IMR-90 (cell line): Measurements from ENCODE around the gene MAGI1. TPM values are rescaled to one million over a fixed set of nuclear protein-coding genes. Genes with fewer than 3 reads are reported as not detected.

ENCODE experiments used
- ATAC-seq: fragments of 200-7000 bp; cut with Tn5 transposase; 2 replicates; pipeline ENCODE4 v1.9.1; 2020; ENCODE audit warnings: low read depth, mild to moderate bottlenecking, moderate library complexity
- BruUV-seq: library from RNA; stranded (reverse); fragments of 400-500 nt; replicated peaks from 2 replicates; lab custom pipeline; 2021; lab: Mats Ljungman, UMichigan
- CTCF ChIA-PET: fragments of 300-600 bp; formaldehyde crosslinking; extraction: SDS; loops from one replicate; lab custom pipeline; 2021; ENCODE audit warnings: antibody characterized with exemption; lab: Yijun Ruan, JAX
- POLR2A ChIA-PET: fragments of 300-600 bp; sonication (Branson Sonifier 250); formaldehyde crosslinking; loops from one replicate; lab custom pipeline; 2022; ENCODE audit warnings: antibody characterized with exemption; ENCODE audit not compliant: unreplicated experiment; lab: Charles Lee
- DNase-seq: peaks from one replicate; pipeline ENCODE4 v3.0.0; 2013
- H2AFZ ChIP-seq: replicated peaks from 2 replicates; pipeline ENCODE3; 2013; ENCODE audit warnings: low read length, mild to moderate bottlenecking; ENCODE audit not compliant: poor library complexity
- H2AK5ac ChIP-seq: 2 replicates; pipeline ENCODE4 v1.6.1; 2013; ENCODE audit warnings: low read depth, low read length, inconsistent platforms
- H2AK9ac ChIP-seq: replicated peaks from 2 replicates; pipeline ENCODE3; 2013; ENCODE audit warnings: mild to moderate bottlenecking, low read depth, low read length, moderate library complexity; ENCODE audit not compliant: poor library complexity
- H2BK120ac ChIP-seq: 2 replicates; pipeline ENCODE4 v1.6.1; 2013; ENCODE audit warnings: low read depth, low read length, inconsistent platforms
- H2BK15ac ChIP-seq: 3 replicates; pipeline ENCODE4 v1.6.1; 2013; ENCODE audit warnings: low read depth, low read length, inconsistent platforms
- H2BK20ac ChIP-seq: 2 replicates; pipeline ENCODE4 v1.6.1; 2013; ENCODE audit warnings: low read depth, mild to moderate bottlenecking, inconsistent platforms, low read length, moderate library complexity
- H2BK5ac ChIP-seq: 2 replicates; pipeline ENCODE4 v1.6.1; 2013; ENCODE audit warnings: mild to moderate bottlenecking, low read depth, low read length, inconsistent platforms; ENCODE audit not compliant: poor library complexity, severe bottlenecking
- H3K14ac ChIP-seq: replicated peaks from 2 replicates; pipeline ENCODE4 v1.6.1; 2013; ENCODE audit warnings: low read depth, low read length, inconsistent platforms
- H3K18ac ChIP-seq: 2 replicates; pipeline ENCODE4 v1.6.1; 2013; ENCODE audit warnings: low read depth, low read length, control low read depth
- H3K23ac ChIP-seq: 2 replicates; pipeline ENCODE4 v1.6.1; 2013; ENCODE audit warnings: low read depth, low read length, inconsistent platforms
- H3K27ac ChIP-seq: 2 replicates; pipeline ENCODE4 v1.5.1; 2013; ENCODE audit warnings: mild to moderate bottlenecking, control low read depth, low read length; ENCODE audit not compliant: insufficient read depth
- H3K27me3 ChIP-seq: 2 replicates; pipeline ENCODE4 v1.6.1; 2013; ENCODE audit warnings: low read length; ENCODE audit not compliant: control insufficient read depth, insufficient read depth
- H3K36me3 ChIP-seq: 2 replicates; pipeline ENCODE4 v1.6.1; 2013; ENCODE audit warnings: low read length, mixed read lengths; ENCODE audit not compliant: control insufficient read depth, insufficient read depth
- H3K4ac ChIP-seq: 2 replicates; pipeline ENCODE4 v1.6.1; 2013; ENCODE audit warnings: low read depth, low read length, inconsistent platforms
- H3K4me1 ChIP-seq: 2 replicates; pipeline ENCODE4 v1.6.1; 2013; ENCODE audit warnings: low read length, mixed read lengths; ENCODE audit not compliant: control insufficient read depth, insufficient read depth
- H3K4me2 ChIP-seq: 2 replicates; pipeline ENCODE4 v1.6.1; 2013; ENCODE audit warnings: low read depth, mild to moderate bottlenecking, control low read depth, low read length, moderate library complexity
- H3K4me3 ChIP-seq: 2 replicates; pipeline ENCODE4 v1.5.1; 2013; ENCODE audit warnings: low read depth, mild to moderate bottlenecking, control low read depth, low read length, moderate library complexity; ENCODE audit not compliant: insufficient read depth
- H3K56ac ChIP-seq: 2 replicates; pipeline ENCODE4 v1.6.1; 2013; ENCODE audit warnings: low read length, inconsistent platforms; ENCODE audit not compliant: insufficient read depth; ENCODE audit errors: extremely low read depth
- H3K79me1 ChIP-seq, 2 experiments: 2 replicates each; pipeline ENCODE4 v1.6.1; 2013; ENCODE audit warnings: low read length in 2 of 2, inconsistent platforms in 1 of 2, low read depth in 1 of 2
- H3K9ac ChIP-seq: 2 replicates; pipeline ENCODE4 v1.6.1; 2013; ENCODE audit warnings: low read depth, low read length, control low read depth
- H3K9me1 ChIP-seq: 2 replicates; pipeline ENCODE4 v1.6.1; 2013; ENCODE audit warnings: low read length, inconsistent platforms; ENCODE audit not compliant: insufficient read depth
- H3K9me3 ChIP-seq: 2 replicates; pipeline ENCODE4 v1.6.1; 2013; ENCODE audit warnings: low read length; ENCODE audit not compliant: control insufficient read depth, insufficient read depth
- H4K20me1 ChIP-seq: 2 replicates; pipeline ENCODE4 v1.6.1; 2013; ENCODE audit warnings: low read length, inconsistent platforms; ENCODE audit not compliant: insufficient read depth
- H4K5ac ChIP-seq: 2 replicates; pipeline ENCODE4 v1.6.1; 2013; ENCODE audit warnings: mild to moderate bottlenecking, low read depth, low read length, control low read depth
- H4K8ac ChIP-seq, 2 experiments: 2 replicates each; pipeline ENCODE4 v1.6.1; 2013; ENCODE audit warnings: low read depth in 2 of 2, low read length in 2 of 2, control low read depth in 1 of 2, inconsistent platforms in 1 of 2
- H4K91ac ChIP-seq: 2 replicates; pipeline ENCODE4 v1.6.1; 2013; ENCODE audit warnings: low read depth, low read length, inconsistent platforms; ENCODE audit not compliant: insufficient read depth
- BHLHE40 ChIP-seq: fragments of 150-350 bp; IDR thresholded peaks from 2 replicates; pipeline ENCODE4 v1.6.1; 2016; ENCODE audit warnings: mild to moderate bottlenecking, low read depth, low read length
- CEBPB ChIP-seq: IDR thresholded peaks from 2 replicates; pipeline ENCODE4 v1.6.1; 2012; ENCODE audit warnings: low read depth, low read length, improper control_type of control experiment
- CHD1 ChIP-seq: IDR thresholded peaks from 2 replicates; pipeline ENCODE4 v1.6.1; 2012; ENCODE audit warnings: low read depth, low read length, improper control_type of control experiment
- MAFK ChIP-seq: IDR thresholded peaks from 2 replicates; pipeline ENCODE4 v1.6.1; 2012; ENCODE audit warnings: low read depth, low read length, improper control_type of control experiment
- MAZ ChIP-seq: IDR thresholded peaks from 2 replicates; pipeline ENCODE4 v1.6.1; 2012; ENCODE audit warnings: low read depth, mild to moderate bottlenecking, low read length, improper control_type of control experiment, moderate library complexity, borderline replicate concordance
- MXI1 ChIP-seq: IDR thresholded peaks from 2 replicates; pipeline ENCODE4 v1.6.1; 2012; ENCODE audit warnings: low read depth, mild to moderate bottlenecking, low read length, moderate library complexity, borderline replicate concordance
- NFE2L2 ChIP-seq: fragments of 150-350 bp; IDR thresholded peaks from 2 replicates; pipeline ENCODE4 v1.6.1; 2016; ENCODE audit warnings: low read depth, mild to moderate bottlenecking, low read length
- POLR2A ChIP-seq: IDR thresholded peaks from 2 replicates; pipeline ENCODE4 v1.6.1; 2012; ENCODE audit warnings: mild to moderate bottlenecking, low read depth, low read length
- RAD21 ChIP-seq: IDR thresholded peaks from 2 replicates; pipeline ENCODE4 v1.6.1; 2012; ENCODE audit warnings: low read length, improper control_type of control experiment
- RCOR1 ChIP-seq: IDR thresholded peaks from 2 replicates; pipeline ENCODE4 v1.6.1; 2012; ENCODE audit warnings: mild to moderate bottlenecking, low read length, improper control_type of control experiment; ENCODE audit not compliant: insufficient replicate concordance
- RFX5 ChIP-seq: IDR thresholded peaks from 2 replicates; pipeline ENCODE4 v1.8.0; 2012; ENCODE audit warnings: low read depth, mild to moderate bottlenecking, low read length, moderate library complexity
- SMC3 ChIP-seq: fragments of 150-350 bp; IDR thresholded peaks from 2 replicates; pipeline ENCODE4 v1.6.1; 2016; ENCODE audit warnings: low read depth, mild to moderate bottlenecking, antibody characterized with exemption, low read length, moderate library complexity
- WGBS, 2 experiments: methylation state at CpG; one replicate each; pipeline versions ENCODE4 v1.1.5 to v1.1.7; 2013; ENCODE audit warnings: missing lambda C conversion rate in 2 of 2; ENCODE audit not compliant: insufficient read length in 1 of 2; ENCODE audit errors: extremely low coverage in 2 of 2; 5-methylcytosine and 5-hydroxymethylcytosine counted together
- dilution Hi-C: fragments of 300-500 bp; cut with HindIII; formaldehyde crosslinking; loops from one replicate; pipeline ENCODE4 v1.14.3; 2018; ENCODE audit warnings: low sequenced_read_pairs; ENCODE audit not compliant: unreplicated experiment
- in situ Hi-C: fragments of 300-500 bp; cut with MboI; formaldehyde crosslinking; loops from 3 replicates; pipeline ENCODE4 v1.14.3; 2019; ENCODE audit warnings: low sequenced_read_pairs, inconsistent platforms, mixed read lengths
- intact Hi-C: fragments of 100-400 bp; cut with micrococcal nuclease; formaldehyde crosslinking; loops from 2 replicates; pipeline ENCODE4 v1.10.0; 2022
- polyA plus RNA-seq, 3 experiments: library from polyadenylated mRNA; depleted of rRNA; stranded (reverse); fragments of >200 nt; gene quantifications; 2 replicates each; pipeline ENCODE4 v1.2.3, GENCODE V29; 2012; ENCODE audit warnings: low replicate concordance in 1 of 3
- total RNA-seq: library from RNA; depleted of rRNA; stranded (reverse); fragments of >200 nt; gene quantifications from 2 replicates; pipeline ENCODE4 v1.2.3, GENCODE V29; 2012
- TF ChIP-seq, protein P1 (sequence below): fragments of 150-350 bp; IDR thresholded peaks from 2 replicates; pipeline ENCODE4 v1.6.1; 2017; ENCODE audit warnings: mild to moderate bottlenecking, antibody characterized with exemption, low read length, low read depth
- TF ChIP-seq, protein P2 (sequence below): fragments of 150-350 bp; IDR thresholded peaks from 2 replicates; pipeline ENCODE4 v1.6.1; 2016; ENCODE audit warnings: low read depth, mild to moderate bottlenecking, low read length, moderate library complexity, borderline replicate concordance
- TF ChIP-seq, protein P3 (sequence below): conservative IDR thresholded peaks from 2 replicates; pipeline ENCODE4 v1.5.1; 2012; ENCODE audit warnings: mild to moderate bottlenecking, low read depth, low read length, improper control_type of control experiment

MAGI1 gene
- total and polyA plus RNA-seq, 2 of the 4 experiments (the other 2 are of a cell fraction): 14.5 to 24.2 TPM

- Histone ChIP-seq H3K9ac (no peak overlapping the region), H3K36me3 (no peaks in the 10 kb centered on the region), H3K4me1 (peaks cover 8% of the 10 kb centered on the region), H3K79me1 (peaks cover 21 to 29% of the 10 kb centered on the region in 2 experiments; a peak in 3 of 4 replicates), H2AK5ac (no peak overlapping the region), H4K5ac (no peak overlapping the region), H3K56ac (no peak overlapping the region), H3K9me3 (no peaks in the 10 kb centered on the region), H3K27ac (no peak overlapping the region), H3K4ac (no peak overlapping the region), H3K23ac (no peak overlapping the region), H3K4me3 (no peak overlapping the region), H3K14ac (no peak overlapping the region), H3K9me1 (no peaks in the 10 kb centered on the region), H4K91ac (no peak overlapping the region), H4K8ac (no peak overlapping the region), H2BK15ac (no peak overlapping the region), H2BK20ac (no peak overlapping the region), H2BK120ac (no peak overlapping the region), H2BK5ac (no peak overlapping the region), H2AK9ac (no peak overlapping the region), H3K27me3 (no peaks in the 10 kb centered on the region), H4K20me1 (no peaks in the 10 kb centered on the region; the same call in 1 of the 2 replicates), H3K18ac (no peak overlapping the region), H3K4me2 (no peak overlapping the region), H2AFZ (no peak overlapping the region)
- ChIA-PET POLR2A (no interaction called here), CTCF (interaction anchor here (0.6 kb wide), 1 partner anchor 230 kb away, joined by 3 read pairs; no protein-coding TSS in a partner anchor)
- DNase-seq: no peak
- dilution Hi-C loops: no loop called here
- no CpG with 5 or more reads among the region's 4 CpGs for WGBS, 2 experiments
- no TSS peak for BruUV-seq
- TF ChIP-seq MAFK (no peak), MAZ (no peak), MXI1 (no peak), BHLHE40 (no peak), SMC3 (no peak), CHD1 (no peak), RAD21 (no peak), RFX5 (no peak), CEBPB (no peak), POLR2A (no peak), NFE2L2 (no peak), RCOR1 (no peak)
- TF ChIP-seq, protein P1, sequence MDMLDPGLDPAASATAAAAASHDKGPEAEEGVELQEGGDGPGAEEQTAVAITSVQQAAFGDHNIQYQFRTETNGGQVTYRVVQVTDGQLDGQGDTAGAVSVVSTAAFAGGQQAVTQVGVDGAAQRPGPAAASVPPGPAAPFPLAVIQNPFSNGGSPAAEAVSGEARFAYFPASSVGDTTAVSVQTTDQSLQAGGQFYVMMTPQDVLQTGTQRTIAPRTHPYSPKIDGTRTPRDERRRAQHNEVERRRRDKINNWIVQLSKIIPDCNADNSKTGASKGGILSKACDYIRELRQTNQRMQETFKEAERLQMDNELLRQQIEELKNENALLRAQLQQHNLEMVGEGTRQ: no peak
- TF ChIP-seq, protein P2, sequence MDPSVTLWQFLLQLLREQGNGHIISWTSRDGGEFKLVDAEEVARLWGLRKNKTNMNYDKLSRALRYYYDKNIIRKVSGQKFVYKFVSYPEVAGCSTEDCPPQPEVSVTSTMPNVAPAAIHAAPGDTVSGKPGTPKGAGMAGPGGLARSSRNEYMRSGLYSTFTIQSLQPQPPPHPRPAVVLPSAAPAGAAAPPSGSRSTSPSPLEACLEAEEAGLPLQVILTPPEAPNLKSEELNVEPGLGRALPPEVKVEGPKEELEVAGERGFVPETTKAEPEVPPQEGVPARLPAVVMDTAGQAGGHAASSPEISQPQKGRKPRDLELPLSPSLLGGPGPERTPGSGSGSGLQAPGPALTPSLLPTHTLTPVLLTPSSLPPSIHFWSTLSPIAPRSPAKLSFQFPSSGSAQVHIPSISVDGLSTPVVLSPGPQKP: no peak
- TF ChIP-seq, protein P3, sequence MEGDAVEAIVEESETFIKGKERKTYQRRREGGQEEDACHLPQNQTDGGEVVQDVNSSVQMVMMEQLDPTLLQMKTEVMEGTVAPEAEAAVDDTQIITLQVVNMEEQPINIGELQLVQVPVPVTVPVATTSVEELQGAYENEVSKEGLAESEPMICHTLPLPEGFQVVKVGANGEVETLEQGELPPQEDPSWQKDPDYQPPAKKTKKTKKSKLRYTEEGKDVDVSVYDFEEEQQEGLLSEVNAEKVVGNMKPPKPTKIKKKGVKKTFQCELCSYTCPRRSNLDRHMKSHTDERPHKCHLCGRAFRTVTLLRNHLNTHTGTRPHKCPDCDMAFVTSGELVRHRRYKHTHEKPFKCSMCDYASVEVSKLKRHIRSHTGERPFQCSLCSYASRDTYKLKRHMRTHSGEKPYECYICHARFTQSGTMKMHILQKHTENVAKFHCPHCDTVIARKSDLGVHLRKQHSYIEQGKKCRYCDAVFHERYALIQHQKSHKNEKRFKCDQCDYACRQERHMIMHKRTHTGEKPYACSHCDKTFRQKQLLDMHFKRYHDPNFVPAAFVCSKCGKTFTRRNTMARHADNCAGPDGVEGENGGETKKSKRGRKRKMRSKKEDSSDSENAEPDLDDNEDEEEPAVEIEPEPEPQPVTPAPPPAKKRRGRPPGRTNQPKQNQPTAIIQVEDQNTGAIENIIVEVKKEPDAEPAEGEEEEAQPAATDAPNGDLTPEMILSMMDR: no peak
- no peak for ATAC-seq
- intact Hi-C loops: no loop called here
- in situ Hi-C loops: no loop called here
These were observed 322.5 kb downstream of the MAGI1 start for GRCh38 chr3:65716071-65716751.
